ENCODE data around the gene RASGRP4. TPM values are rescaled to one million over a fixed set of nuclear protein-coding genes. Genes with fewer than 3 reads are reported as not detected.
"Not testable (repeated sequence)": the region's sequence is repeated elsewhere in the genome, so short reads cannot be mapped to it uniquely, and the experiment has no call there.

Gene RASGRP4
- total and polyA plus RNA-seq, 5 experiments from 2014 or later, result 0.07 TPM; not detected in 4

DNA sequence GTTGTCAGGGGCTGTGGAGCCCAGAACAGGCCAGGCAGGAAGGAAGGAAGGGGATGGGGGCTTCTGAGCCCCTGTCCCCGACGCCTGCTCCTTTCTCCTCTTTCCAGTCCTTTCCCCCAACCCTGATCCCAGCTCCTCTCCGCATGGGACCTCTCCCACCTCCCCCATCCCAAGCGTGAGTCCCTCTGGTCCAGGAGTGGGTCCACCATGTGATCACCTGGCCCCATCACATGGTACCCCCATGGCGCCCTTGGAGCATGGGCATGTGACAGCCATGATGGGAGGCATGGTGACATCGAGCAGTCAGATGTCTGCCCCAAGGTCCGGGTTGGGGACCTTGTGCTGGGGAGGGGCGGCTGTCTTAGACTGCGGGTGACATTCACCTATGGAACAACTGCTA, 16.7 kb upstream of the RASGRP4 start:
- Mint-ChIP-seq H3K27me3 (peaks cover 9 to 46% (median 29%) of the 10 kb centered on the region in 5 donors), H3K4me3 (no peak overlapping the region), H3K27ac (peak overlapping the region in 1 of 10 donors; percentile 5), H3K4me1 (peaks cover 0 to 7% (median 1%) of the 10 kb centered on the region in 4 donors), H3K36me3 (peaks cover 0 to 2% (median 0%) of the 10 kb centered on the region in 3 donors), H3K9me3 (peaks cover 0 to 3% (median 0%) of the 10 kb centered on the region in 9 donors)
- POLR2A ChIA-PET, result interaction anchor here (0.5 kb wide), 1 partner anchor 22 kb away, joined by 7 read pairs; no protein-coding TSS in a partner anchor
- DNase-seq, result no peak
- ATAC-seq, result no peak

DNA sequence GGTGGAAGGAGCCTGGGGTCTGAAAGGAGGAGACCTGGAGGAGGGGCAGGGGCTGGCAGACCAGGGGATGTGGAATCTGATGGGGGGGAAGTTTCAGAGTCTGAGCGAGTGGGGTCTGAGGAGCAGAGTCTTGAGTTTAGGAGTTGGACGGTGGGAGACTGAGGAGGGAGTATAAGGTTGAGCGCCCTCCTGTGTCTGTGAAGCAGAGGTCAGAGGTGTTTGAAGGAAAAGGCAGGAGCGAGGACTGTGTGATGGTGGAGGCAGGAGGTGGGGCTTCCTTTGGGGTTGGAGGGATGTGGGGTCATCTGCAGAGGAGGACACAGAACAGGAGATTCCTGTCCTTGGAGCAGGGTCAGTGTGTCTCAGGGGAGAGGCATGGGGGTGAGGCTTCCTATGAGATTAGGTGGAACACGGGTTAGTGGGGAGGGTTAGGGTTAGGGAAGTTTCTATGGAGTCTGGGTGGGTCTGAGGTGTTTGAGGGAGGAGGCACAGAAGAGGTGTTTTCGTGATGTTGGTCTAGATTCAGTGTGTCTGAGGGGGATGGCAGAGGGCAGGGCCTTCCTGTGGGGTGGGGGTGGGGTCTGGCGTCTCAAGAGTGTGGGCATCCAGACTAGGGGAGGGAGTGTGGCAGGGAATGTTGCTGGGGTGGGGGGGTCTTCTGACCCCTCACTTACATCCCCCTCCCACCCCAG, 15.8 kb upstream of the RASGRP4 start:
- no peak overlapping the region for H3K27ac Mint-ChIP-seq
- ATAC-seq, result no peak
- no peak overlapping the region for H3K4me3 Mint-ChIP-seq
- POLR2A ChIA-PET, result no interaction called here
- H3K36me3 Mint-ChIP-seq, result peaks cover 0 to 2% (median 0%) of the 10 kb centered on the region in 3 donors
- H3K9me3 Mint-ChIP-seq, result peaks cover 0 to 5% (median 0%) of the 10 kb centered on the region in 9 donors
- H3K27me3 Mint-ChIP-seq, result peaks cover 9 to 49% (median 34%) of the 10 kb centered on the region in 5 donors
- H3K4me1 Mint-ChIP-seq, result peaks cover 0 to 7% (median 1%) of the 10 kb centered on the region in 4 donors
- no peak for DNase-seq

DNA sequence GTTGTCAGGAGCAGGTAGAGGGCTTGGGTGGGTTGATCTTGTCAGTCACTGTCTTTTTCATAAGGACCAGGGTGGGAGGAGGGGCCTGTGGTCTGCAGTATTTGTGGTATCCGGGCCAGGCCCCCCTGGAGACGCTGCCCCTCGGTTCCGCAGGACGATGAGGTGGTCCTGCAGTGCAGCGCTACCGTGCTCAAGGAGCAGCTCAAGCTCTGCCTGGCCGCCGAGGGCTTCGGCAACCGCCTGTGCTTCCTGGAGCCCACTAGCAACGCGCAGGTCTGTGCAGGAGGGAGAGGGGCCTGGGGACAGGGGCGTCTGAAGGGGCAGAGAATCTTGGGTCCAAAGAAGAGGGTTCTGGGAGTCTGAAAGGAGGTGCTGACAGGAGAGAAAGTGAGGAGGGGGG, 14.6 kb upstream of the RASGRP4 start:
- peaks cover 0 to 3% (median 0%) of the 10 kb centered on the region in 9 donors for H3K9me3 Mint-ChIP-seq
- H3K4me1 Mint-ChIP-seq, result peaks cover 0 to 7% (median 1%) of the 10 kb centered on the region in 4 donors
- POLR2A ChIA-PET, result no interaction called here
- H3K27me3 Mint-ChIP-seq, result peaks cover 12 to 49% (median 30%) of the 10 kb centered on the region in 5 donors
- DNase-seq, result no peak
- H3K27ac Mint-ChIP-seq, result no peak overlapping the region
- no peak for ATAC-seq
- H3K4me3 Mint-ChIP-seq, result no peak overlapping the region
- peaks cover 0 to 2% (median 0%) of the 10 kb centered on the region in 3 donors for H3K36me3 Mint-ChIP-seq

DNA sequence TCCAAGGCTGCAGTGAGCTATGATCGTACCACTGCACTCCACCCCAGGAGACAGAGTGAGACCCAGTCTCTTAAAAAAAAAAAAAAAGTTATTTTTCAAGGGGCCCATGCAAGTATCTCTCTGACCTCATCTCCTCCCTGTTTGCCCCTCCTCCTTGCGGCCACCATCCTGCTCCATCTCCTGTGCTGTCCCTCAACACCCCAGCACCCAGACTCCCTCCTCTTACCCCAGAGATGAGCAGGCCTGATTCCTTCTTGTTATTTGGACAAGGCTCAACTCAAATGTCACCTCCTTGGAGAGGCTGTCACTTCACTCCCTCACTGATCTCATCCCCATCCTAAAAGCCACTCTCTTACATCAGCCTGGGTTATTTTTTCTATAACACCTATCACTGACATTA, 11.9 kb upstream of the RASGRP4 start:
- Mint-ChIP-seq H3K27me3 (peaks cover 14 to 58% (median 23%) of the 10 kb centered on the region in 5 donors), H3K27ac (no peak overlapping the region), H3K9me3 (peaks cover 0 to 2% (median 0%) of the 10 kb centered on the region in 9 donors), H3K4me3 (no peak overlapping the region), H3K36me3 (no peaks in the 10 kb centered on the region), H3K4me1 (peaks cover 9 to 12% (median 10%) of the 10 kb centered on the region in 4 donors)
- ATAC-seq (no peak), DNase-seq (no peak)
- POLR2A ChIA-PET, result interaction anchor here (0.6 to 0.7 kb wide), 2 partner anchors 8 to 24 kb away, joined by 3 read pairs; no protein-coding TSS in a partner anchor

DNA sequence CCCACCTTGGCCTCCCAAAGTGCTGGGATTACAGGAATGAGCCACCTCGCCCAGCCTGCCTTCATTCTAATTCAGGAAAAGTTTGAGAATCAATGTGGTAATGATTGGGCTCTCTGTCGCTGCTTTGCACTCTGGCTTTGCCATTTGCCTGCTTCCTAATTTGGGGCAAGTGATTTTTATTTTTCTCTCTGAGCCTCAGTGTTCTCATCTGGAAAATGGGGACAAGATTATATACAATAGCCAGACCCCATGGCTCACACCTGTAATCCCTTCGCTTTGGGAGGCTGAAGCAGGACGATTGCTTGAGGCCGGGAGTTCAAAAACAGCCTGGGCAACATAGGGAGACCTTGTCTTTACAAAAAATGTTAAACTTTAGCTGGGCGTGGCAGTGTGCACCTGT, 11.3 kb upstream of the RASGRP4 start:
- H3K9me3 Mint-ChIP-seq, result peaks cover 0 to 2% (median 0%) of the 10 kb centered on the region in 9 donors
- H3K27ac Mint-ChIP-seq, result peak overlapping the region in 1 of 10 donors; percentile 49
- POLR2A ChIA-PET, result interaction anchor here (0.7 kb wide), 1 partner anchor 23 kb away, joined by 3 read pairs; no protein-coding TSS in a partner anchor
- H3K27me3 Mint-ChIP-seq, result peaks cover 14 to 56% (median 23%) of the 10 kb centered on the region in 5 donors
- ATAC-seq, result no peak
- H3K4me1 Mint-ChIP-seq, result peaks cover 9 to 12% (median 10%) of the 10 kb centered on the region in 4 donors
- H3K36me3 Mint-ChIP-seq, result no peaks in the 10 kb centered on the region
- no peak for DNase-seq
- no peak overlapping the region for H3K4me3 Mint-ChIP-seq

DNA sequence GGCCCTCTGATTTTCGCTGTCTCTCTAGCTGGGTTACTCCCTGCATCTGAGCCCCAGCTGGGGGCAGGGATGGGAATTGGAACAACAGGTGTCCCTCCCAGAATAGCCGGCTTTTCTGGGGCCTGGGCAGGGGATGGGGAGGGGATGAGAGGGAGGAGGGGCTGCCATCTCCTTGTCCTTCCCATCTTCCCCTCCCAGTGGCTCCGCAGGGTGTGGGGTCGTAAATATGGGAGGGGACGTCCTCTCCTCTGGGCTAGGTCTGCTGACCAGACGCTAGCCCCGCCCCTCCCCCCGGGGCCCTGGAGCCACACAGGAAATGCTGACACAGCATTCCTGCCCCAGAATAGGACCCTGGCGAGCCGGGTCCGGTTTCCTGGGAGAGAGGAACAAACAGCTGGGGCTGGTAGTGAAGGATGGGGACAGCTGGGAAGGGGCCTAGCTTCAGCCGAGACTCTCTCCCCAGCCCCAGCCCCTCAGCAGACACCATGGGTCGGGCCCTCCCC, 8.6 kb upstream of the RASGRP4 start:
- POLR2A ChIA-PET, result no interaction called here
- Mint-ChIP-seq H3K4me1 (peaks cover 5 to 12% (median 9%) of the 10 kb centered on the region in 4 donors), H3K27me3 (peaks cover 14 to 46% (median 20%) of the 10 kb centered on the region in 5 donors), H3K9me3 (peaks cover 0 to 2% (median 0%) of the 10 kb centered on the region in 9 donors), H3K27ac (peak overlapping the region in 1 of 10 donors; percentile 49), H3K36me3 (no peaks in the 10 kb centered on the region), H3K4me3 (peak overlapping the region in 1 of 10 donors; percentile 37)
- ATAC-seq (no peak), DNase-seq (no peak)

DNA sequence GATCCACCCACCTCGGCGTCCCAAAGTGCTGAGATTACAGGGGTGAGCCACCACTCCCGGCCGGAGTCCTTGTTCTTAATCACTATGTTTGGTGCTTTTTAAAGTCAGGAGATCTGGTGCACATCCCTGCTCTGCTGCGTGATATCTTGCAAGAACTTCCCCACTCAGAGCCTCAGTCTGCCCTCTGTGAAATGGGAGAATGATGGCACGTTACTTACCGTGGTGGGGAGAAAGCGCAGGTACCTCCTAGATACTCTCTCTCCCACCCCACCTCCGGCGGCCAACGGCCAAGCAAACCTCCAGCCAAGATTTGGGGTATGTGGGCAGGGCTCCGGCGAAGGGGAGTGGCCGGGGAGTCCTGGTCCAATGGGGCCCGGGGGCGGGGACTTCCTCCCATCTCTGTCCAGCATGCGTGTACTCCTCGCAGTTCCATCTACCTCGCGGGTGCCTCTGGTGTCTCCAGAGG, 7.3 kb upstream of the RASGRP4 start, which contains the start of gene RYR1:
TSS of gene RYR1 (plus strand) at position 424 of the 466 bp plus-strand sequence. CDS start 139 bp downstream, outside the sequence.
- peak within 1 kb of the TSS in 6 of 10 donors; percentile 28 to 68 (median 54) for H3K4me3 Mint-ChIP-seq
- peaks cover 5 to 12% (median 9%) of the 10 kb centered on the region in 4 donors for H3K4me1 Mint-ChIP-seq
- H3K36me3 Mint-ChIP-seq, result no peaks in the 10 kb centered on the region
- peak within 1 kb of the TSS in 3 of 10 donors; percentile 11 to 60 (median 49) for H3K27ac Mint-ChIP-seq
- DNase-seq, result peak in 1 of 10 donors; percentile 18
- POLR2A ChIA-PET, result no interaction called here
- peak; percentile 52 to 75 for ATAC-seq
- peaks cover 13 to 43% (median 19%) of the 10 kb centered on the region in 5 donors for H3K27me3 Mint-ChIP-seq
- peaks cover 0 to 2% (median 0%) of the 10 kb centered on the region in 9 donors for H3K9me3 Mint-ChIP-seq

DNA sequence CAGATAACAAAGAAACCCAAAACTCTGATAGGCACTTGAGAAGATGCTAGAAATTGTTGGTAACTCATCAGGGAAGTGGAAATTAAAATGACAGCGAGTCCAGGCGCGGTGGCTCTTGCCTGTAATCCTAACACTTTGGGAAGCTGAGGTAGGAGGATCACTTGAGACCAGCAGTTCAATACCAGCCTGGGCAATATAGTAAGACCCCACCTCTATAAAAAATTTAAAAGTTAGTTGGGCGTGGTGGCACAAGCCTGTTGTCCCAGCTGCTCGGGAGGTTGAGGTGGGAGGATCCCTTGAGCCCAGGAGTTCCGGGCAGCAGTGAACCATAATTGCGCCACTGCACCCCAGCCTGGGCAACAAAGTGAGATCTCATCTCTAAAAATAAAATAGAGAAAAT, 4.9 kb upstream of the RASGRP4 start:
- peaks cover 7 to 30% (median 13%) of the 10 kb centered on the region in 5 donors for H3K27me3 Mint-ChIP-seq
- no peak overlapping the region for H3K4me3 Mint-ChIP-seq
- POLR2A ChIA-PET, result no interaction called here
- H3K27ac Mint-ChIP-seq, result no peak overlapping the region
- DNase-seq, result no peak
- no peak for ATAC-seq
- no peaks in the 10 kb centered on the region for H3K9me3 Mint-ChIP-seq
- H3K36me3 Mint-ChIP-seq, result no peaks in the 10 kb centered on the region
- H3K4me1 Mint-ChIP-seq, result peaks cover 6 to 18% (median 14%) of the 10 kb centered on the region in 4 donors

DNA sequence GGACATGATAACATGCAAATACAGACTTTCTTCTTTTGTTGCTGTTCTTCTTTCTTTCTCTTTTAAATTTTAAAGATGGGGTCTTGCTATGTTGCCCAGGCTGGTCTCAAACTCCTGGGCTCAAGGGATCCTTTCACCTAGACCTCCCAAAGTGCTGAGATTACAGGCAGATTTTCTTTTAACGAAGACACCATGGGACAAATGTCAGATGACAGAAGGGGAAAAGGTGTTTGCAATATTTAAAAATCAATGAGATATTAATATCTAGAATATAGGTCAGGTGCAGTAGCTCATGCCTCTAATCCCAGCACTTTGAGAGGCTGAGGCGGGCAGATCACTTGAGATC, 3.8 kb upstream of the RASGRP4 start:
- no peak for ATAC-seq
- no peak overlapping the region for H3K4me3 Mint-ChIP-seq
- H3K36me3 Mint-ChIP-seq, result no peaks in the 10 kb centered on the region
- peaks cover 7 to 21% (median 12%) of the 10 kb centered on the region in 5 donors for H3K27me3 Mint-ChIP-seq
- POLR2A ChIA-PET, result no interaction called here
- DNase-seq, result no peak
- peaks cover 6 to 28% (median 16%) of the 10 kb centered on the region in 4 donors for H3K4me1 Mint-ChIP-seq
- no peak overlapping the region for H3K27ac Mint-ChIP-seq
- H3K9me3 Mint-ChIP-seq, result no peaks in the 10 kb centered on the region

DNA sequence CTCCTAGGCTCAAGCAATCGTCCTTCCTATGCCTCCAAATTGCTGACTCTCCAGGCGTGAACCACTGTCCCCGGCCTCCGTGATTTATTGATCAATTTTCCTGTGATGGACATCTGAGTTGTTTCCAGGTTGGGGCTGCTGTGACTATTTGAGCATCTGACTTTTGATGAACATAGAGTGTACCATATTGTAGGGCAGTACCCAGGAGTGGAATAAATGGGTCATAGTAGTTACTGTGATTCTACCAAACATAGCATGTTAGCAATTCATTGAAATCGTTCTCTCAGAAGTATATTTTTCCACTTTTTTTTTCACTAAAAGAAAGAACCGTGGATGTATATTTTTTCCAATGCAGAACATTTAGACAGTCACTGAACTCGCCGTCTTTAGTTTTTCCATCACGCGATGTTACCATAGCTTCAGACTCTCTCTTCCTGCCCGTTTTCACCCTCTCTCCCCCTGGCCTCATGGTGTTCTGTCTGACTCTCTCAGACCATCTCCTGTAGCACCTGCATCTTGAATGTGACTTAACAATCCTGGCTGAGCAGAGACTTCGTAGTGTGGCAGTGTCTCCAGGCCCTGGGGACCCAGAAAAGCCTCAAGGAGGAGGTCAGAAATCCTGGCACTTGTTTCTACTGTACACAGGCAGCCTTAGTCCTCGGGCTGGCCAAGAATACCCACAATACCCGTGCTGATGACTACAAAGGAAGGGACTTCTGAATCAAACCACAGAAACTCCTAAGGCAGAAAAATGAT, 3.2 kb upstream of the RASGRP4 start:
- Mint-ChIP-seq H3K4me3 (no peak overlapping the region), H3K27ac (peak overlapping the region in 1 of 10 donors; percentile 19), H3K36me3 (no peaks in the 10 kb centered on the region), H3K4me1 (peaks cover 4 to 24% (median 14%) of the 10 kb centered on the region in 4 donors), H3K27me3 (peaks cover 5 to 21% (median 9%) of the 10 kb centered on the region in 5 donors), H3K9me3 (no peaks in the 10 kb centered on the region)
- POLR2A ChIA-PET, result no interaction called here
- DNase-seq (no peak), ATAC-seq (no peak)

DNA sequence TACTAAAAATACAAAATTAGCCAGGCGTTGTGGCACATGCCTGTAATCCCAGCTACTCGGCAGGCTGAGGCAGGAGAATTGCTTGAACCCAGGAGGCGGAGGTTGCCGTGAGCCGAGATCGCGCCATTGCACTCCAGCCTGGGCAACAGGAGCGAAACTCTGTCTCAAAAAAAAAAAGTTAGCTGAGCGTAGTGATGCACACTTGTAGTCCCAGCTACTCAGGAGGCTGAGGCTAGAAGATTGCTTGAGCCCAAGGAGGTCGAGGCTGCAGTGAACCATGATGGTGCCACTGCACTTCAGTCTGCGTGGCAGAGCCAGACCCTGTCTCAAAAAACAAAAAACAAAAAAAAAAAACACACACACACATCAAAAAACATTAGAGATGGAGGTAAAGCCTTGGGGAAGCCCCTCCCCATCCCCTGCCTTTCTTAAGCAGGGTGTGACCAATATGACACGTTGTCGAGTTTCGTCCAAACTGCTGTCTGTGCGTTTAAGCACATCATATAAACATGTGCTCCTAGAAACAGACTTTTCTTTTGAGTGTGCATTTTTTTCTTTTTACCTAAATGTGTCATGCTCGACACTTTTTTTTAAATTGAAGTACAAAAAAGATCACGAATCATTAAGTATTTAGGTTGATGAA, 1.1 kb upstream of the RASGRP4 start:
- H3K27ac Mint-ChIP-seq, ATAC-seq, H3K4me3 Mint-ChIP-seq, H3K36me3 Mint-ChIP-seq, DNase-seq, H3K9me3 Mint-ChIP-seq, POLR2A ChIA-PET: not testable (repeated sequence)
- Mint-ChIP-seq H3K27me3 (peaks cover 0 to 19% (median 3%) of the 10 kb centered on the region in 5 donors), H3K4me1 (peaks cover 1 to 16% (median 8%) of the 10 kb centered on the region in 4 donors)

DNA sequence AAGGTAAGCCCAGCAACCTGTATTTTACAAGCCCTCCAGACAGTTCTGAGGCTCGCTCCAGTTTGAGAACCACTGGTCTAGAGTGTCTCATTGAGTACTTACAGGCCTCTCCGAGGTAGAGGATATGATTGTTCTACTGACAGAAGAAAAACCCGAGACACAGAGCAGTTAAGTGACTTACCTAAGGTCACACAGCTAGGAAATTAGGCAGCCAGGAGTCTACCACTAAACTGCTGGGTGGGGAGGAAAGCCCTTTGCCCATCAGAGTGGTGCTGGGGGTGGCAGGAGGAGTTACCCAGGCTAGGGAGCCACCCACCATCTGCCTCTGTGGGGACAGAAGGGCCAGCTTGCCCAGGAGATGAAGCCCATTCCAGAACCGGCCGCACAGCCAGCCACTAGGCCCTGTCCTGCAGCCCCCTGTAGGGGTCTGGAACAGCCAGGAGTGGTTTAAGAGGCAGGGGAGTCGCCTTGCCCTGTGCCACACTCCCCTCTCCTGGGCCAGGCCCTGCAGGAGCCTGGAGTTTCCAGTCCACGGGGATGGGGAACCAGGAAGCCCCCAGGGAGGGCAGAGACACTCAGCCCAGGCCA, 703 bp downstream of the RASGRP4 start:
- Mint-ChIP-seq H3K27me3 (peaks cover 0 to 19% (median 3%) of the 10 kb centered on the region in 5 donors), H3K36me3 (no peaks in the 10 kb centered on the region), H3K9me3 (no peaks in the 10 kb centered on the region), H3K27ac (no peak overlapping the region), H3K4me3 (peak overlapping the region in 5 of 10 donors; percentile 48 to 65 (median 52)), H3K4me1 (peaks cover 1 to 16% (median 8%) of the 10 kb centered on the region in 4 donors)
- ATAC-seq (no peak), DNase-seq (no peak)
- POLR2A ChIA-PET, result interaction anchor here (0.7 to 1.0 kb wide), 2 partner anchors 8 to 80 kb away, joined by 4 read pairs; no protein-coding TSS in a partner anchor

Data from naive thymus-derived CD8-positive, alpha-beta T cell (primary cell).